HepG2 (cell line): ENCODE results near the gene PDLIM7. TPM values are rescaled to one million over a fixed set of nuclear protein-coding genes. Genes with fewer than 3 reads are reported as not detected.

ENCODE experiments used
- CBX1 ChIP-seq: IDR thresholded peaks from one replicate; pipeline ENCODE4 v1.6.1; 2016; ENCODE audit warnings: antibody characterized with exemption, low read depth
- CEBPG ChIP-seq: IDR thresholded peaks from 2 replicates; pipeline ENCODE4 v1.6.1; 2016
- CERS6 ChIP-seq: sonication (generic); formaldehyde crosslinking; IDR thresholded peaks from 2 replicates; pipeline ENCODE4 v1.5.0; 2020; ENCODE audit warnings: missing genetic modification reagents
- GATAD2A ChIP-seq: IDR thresholded peaks from 2 replicates; pipeline ENCODE4 v1.6.1; 2016
- HMGA1 ChIP-seq: sonication (generic); formaldehyde crosslinking; conservative IDR thresholded peaks from 2 replicates; pipeline ENCODE4 v1.4.0; 2020; ENCODE audit warnings: missing genetic modification reagents
- IRF1 ChIP-seq: sonication (generic); formaldehyde crosslinking; IDR thresholded peaks from 2 replicates; pipeline ENCODE4 v1.4.0; 2020; ENCODE audit warnings: low read depth, mild to moderate bottlenecking, missing genetic modification reagents
- KIAA2018 ChIP-seq: sonication (generic); formaldehyde crosslinking; IDR thresholded peaks from 2 replicates; pipeline ENCODE4 v1.5.0; 2020; ENCODE audit warnings: mild to moderate bottlenecking, missing genetic modification reagents, borderline replicate concordance
- KMT2B ChIP-seq: IDR thresholded peaks from 2 replicates; pipeline ENCODE4 v1.6.1; 2016; ENCODE audit warnings: missing genetic modification reagents, missing compliant biosample characterization
- LCORL ChIP-seq, 2 experiments: fragments of 450-650 bp in 1 of 2; sonication (generic) in 1 of 2; formaldehyde crosslinking in 1 of 2; IDR thresholded peaks; 2 replicates each; pipeline versions ENCODE4 v1.5.0 to v1.6.1; 2017 to 2020; ENCODE audit warnings: antibody characterized with exemption in 1 of 2, missing genetic modification reagents in 1 of 2
- NFATC3 ChIP-seq: sonication (generic); formaldehyde crosslinking; IDR thresholded peaks from 2 replicates; pipeline ENCODE4 v1.5.1; 2020; ENCODE audit warnings: mild to moderate bottlenecking, missing genetic modification reagents
- REXO4 ChIP-seq: sonication (generic); formaldehyde crosslinking; IDR thresholded peaks from 2 replicates; pipeline ENCODE4 v1.8.0; 2022; ENCODE audit warnings: missing genetic modification reagents, mild to moderate bottlenecking, borderline replicate concordance
- ZBTB10 ChIP-seq: sonication (generic); formaldehyde crosslinking; IDR thresholded peaks from 2 replicates; pipeline ENCODE4 v1.4.0; 2020; ENCODE audit warnings: missing genetic modification reagents, borderline replicate concordance
- ZBTB3 ChIP-seq: sonication (generic); formaldehyde crosslinking; IDR thresholded peaks from 2 replicates; pipeline ENCODE4 v1.4.0; 2020; ENCODE audit warnings: low read depth, mild to moderate bottlenecking, moderate library complexity, missing genetic modification reagents, borderline replicate concordance
- ZNF225 ChIP-seq: sonication (generic); formaldehyde crosslinking; IDR thresholded peaks from 2 replicates; pipeline ENCODE4 v1.4.0; 2020; ENCODE audit warnings: mild to moderate bottlenecking, missing genetic modification reagents
- ZNF230 ChIP-seq: sonication (generic); formaldehyde crosslinking; IDR thresholded peaks from 2 replicates; pipeline ENCODE4 v1.4.0; 2020; ENCODE audit warnings: mild to moderate bottlenecking, missing genetic modification reagents
- ZNF264 ChIP-seq: sonication (generic); formaldehyde crosslinking; IDR thresholded peaks from 2 replicates; pipeline ENCODE4 v1.4.0; 2020; ENCODE audit warnings: missing genetic modification reagents
- ZNF790 ChIP-seq: sonication (generic); formaldehyde crosslinking; IDR thresholded peaks from 2 replicates; pipeline ENCODE4 v1.8.0; 2022; ENCODE audit warnings: missing genetic modification reagents, mild to moderate bottlenecking, borderline replicate concordance
- polyA plus RNA-seq, 8 experiments: library from polyadenylated mRNA; depleted of rRNA in 3 of 8; stranded (reverse) in 7 of 8; unstranded in 1 of 8; fragments of >200 nt; fragmentation: Illumina TruSeq in 4 of 8; extraction: Trizol in 4 of 8; gene quantifications; 2 replicates each; pipeline versions ENCODE4 v1.2.1 to v1.2.3, GENCODE V29; 2011 to 2016; ENCODE audit warnings: low read depth in 4 of 8, missing spikeins in 1 of 8, mixed read lengths in 1 of 8; ENCODE audit not compliant: insufficient read depth in 1 of 8
- total RNA-seq, 5 experiments: library from RNA; depleted of rRNA; stranded (reverse); fragments of >200 nt; fragmentation: Illumina TruSeq; extraction: Trizol; gene quantifications; 2 replicates each; pipeline ENCODE4 v1.2.3, GENCODE V29; 2016; ENCODE audit warnings: low read depth in 1 of 5

The PDLIM7 gene
- total and polyA plus RNA-seq, 2 of the 13 experiments (the other 11 are each of a cell fraction or from before 2014, with no cell fraction given) = 21.1 to 31.3 TPM

GRCh38 chr5:177500685-177501522, 3.5 kb upstream of the PDLIM7 start (continued):
- TF ChIP-seq KIAA2018 (CRISPR knock-in tag) (no peak), ZNF225 (CRISPR knock-in tag) (no peak), NFATC3 (CRISPR knock-in tag) (0 out of 2 replicates have a peak, but pooled peaks have one; percentile 54), IRF1 (CRISPR knock-in tag) (no peak), CBX1 (no peak), ZNF230 (CRISPR knock-in tag) (no peak), HMGA1 (no peak), GATAD2A (CRISPR knock-in tag) (peak; percentile 38; the same call in 1 of the 2 replicates), ZNF790 (CRISPR knock-in tag) (no peak), ZBTB3 (no peak), CERS6 (CRISPR knock-in tag) (no peak), LCORL (IDR thresholded peaks at IDR 0.05) (no peak), LCORL (CRISPR knock-in tag; IDR thresholded peaks at IDR 0.05) (no peak), ZNF264 (CRISPR knock-in tag) (no peak), REXO4 (no peak), CEBPG (CRISPR knock-in tag) (no peak), ZBTB10 (CRISPR knock-in tag) (no peak), KMT2B (no peak)
